Measurements from ENCODE around the gene ZNF750.

Gene ZNF750

DNA sequence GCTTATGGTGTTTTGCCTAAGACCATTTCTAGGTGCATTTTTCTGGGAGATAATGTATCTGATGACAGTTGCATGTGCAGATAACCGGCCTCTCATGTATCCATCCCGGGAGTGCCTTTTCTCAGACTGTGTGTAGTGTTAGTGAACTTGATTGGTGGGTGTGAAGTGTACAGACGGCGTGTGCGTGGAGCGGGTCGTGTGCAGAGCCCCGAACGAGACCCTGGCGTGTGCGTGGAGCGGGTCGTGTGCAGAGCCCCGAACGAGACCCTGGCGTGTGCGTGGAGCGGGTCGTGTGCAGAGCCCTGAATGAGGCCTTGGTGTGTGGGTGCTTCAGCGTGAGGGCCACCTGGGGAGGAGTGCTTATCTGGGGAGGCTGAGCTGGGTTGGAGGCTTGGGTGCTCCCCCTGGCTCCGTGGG lies 28.9 kb upstream of the ZNF750 start:
- DNase-seq (ENCODE audit: low spot score): no peak
- in situ Hi-C loops (cut with MboI; ENCODE audit: low pct_unique_long_range_greater_than_20kb, low sequenced_read_pairs, unreplicated experiment): no loop called here
- TF ChIP-seq, protein P1, sequence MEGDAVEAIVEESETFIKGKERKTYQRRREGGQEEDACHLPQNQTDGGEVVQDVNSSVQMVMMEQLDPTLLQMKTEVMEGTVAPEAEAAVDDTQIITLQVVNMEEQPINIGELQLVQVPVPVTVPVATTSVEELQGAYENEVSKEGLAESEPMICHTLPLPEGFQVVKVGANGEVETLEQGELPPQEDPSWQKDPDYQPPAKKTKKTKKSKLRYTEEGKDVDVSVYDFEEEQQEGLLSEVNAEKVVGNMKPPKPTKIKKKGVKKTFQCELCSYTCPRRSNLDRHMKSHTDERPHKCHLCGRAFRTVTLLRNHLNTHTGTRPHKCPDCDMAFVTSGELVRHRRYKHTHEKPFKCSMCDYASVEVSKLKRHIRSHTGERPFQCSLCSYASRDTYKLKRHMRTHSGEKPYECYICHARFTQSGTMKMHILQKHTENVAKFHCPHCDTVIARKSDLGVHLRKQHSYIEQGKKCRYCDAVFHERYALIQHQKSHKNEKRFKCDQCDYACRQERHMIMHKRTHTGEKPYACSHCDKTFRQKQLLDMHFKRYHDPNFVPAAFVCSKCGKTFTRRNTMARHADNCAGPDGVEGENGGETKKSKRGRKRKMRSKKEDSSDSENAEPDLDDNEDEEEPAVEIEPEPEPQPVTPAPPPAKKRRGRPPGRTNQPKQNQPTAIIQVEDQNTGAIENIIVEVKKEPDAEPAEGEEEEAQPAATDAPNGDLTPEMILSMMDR (IDR thresholded peaks at IDR 0.05; ENCODE audit: extremely low read depth, insufficient read depth, missing control alignments): no peak

DNA sequence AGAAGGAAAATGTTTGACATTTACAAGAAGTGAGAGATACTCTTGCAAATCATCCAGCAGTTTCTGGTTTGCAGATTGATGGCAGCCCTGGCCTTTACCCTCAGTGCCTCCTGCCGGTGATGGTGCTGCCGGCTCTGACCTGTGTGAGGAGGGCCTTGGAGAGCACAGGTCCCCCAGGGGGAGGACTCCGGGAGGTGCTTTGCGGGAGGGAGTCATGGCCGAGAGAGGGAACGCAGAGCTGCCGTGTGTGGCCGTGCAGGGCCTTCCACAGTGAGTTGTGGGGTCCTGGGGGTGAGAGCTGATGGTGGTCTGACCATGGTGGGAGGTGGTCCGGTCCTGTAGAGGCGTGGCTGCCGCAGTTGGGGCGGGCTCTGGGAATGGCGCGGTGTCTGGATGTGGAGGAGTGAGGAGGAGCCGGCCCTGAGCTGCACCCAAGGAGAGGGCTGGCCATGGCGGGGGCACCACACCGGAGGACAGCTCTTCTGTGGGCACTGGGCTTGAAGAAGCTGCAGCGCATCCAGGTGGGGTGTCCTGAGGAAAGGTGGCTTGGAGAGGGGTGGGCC lies 28.0 kb upstream of the ZNF750 start:
- TF ChIP-seq, protein P1 (IDR thresholded peaks at IDR 0.05; ENCODE audit: extremely low read depth, insufficient read depth, missing control alignments): no peak
- no peak for DNase-seq (ENCODE audit: low spot score)
- in situ Hi-C loops (cut with MboI; ENCODE audit: low pct_unique_long_range_greater_than_20kb, low sequenced_read_pairs, unreplicated experiment): no loop called here

DNA sequence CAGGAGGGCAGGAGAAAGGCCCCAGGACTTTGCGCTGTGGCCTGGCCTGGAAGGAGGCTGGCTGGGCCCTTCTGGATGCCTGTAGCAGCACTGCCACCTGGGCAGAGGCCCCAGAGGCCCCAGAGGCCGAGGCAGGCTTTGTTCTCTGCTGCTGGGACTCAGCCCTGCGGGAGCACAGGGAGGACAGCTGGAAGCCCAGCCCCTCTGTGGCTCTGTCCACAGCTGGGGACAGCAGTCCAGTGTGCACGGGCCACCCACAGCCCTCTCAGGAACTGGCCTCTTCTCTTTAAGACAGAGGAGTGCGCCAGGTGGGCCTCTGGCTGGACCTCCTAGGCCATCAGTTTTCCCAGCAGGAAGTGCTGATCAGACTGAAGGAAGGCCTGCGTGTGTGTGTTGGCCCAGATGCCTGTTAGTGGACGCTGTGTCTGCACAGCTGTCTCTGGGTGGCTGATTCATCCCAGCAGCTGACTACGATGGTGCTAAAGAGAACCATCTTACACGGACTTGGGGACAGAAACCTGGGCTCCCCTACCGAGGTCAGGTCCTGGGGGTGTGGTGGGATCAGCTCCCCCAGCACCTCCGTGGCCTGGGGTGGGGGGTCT lies 26.9 kb upstream of the ZNF750 start:
- TF ChIP-seq, protein P1 (IDR thresholded peaks at IDR 0.05; ENCODE audit: extremely low read depth, insufficient read depth, missing control alignments): no peak
- no peak for DNase-seq (ENCODE audit: low spot score)
- in situ Hi-C loops (cut with MboI; ENCODE audit: low pct_unique_long_range_greater_than_20kb, low sequenced_read_pairs, unreplicated experiment): no loop called here

DNA sequence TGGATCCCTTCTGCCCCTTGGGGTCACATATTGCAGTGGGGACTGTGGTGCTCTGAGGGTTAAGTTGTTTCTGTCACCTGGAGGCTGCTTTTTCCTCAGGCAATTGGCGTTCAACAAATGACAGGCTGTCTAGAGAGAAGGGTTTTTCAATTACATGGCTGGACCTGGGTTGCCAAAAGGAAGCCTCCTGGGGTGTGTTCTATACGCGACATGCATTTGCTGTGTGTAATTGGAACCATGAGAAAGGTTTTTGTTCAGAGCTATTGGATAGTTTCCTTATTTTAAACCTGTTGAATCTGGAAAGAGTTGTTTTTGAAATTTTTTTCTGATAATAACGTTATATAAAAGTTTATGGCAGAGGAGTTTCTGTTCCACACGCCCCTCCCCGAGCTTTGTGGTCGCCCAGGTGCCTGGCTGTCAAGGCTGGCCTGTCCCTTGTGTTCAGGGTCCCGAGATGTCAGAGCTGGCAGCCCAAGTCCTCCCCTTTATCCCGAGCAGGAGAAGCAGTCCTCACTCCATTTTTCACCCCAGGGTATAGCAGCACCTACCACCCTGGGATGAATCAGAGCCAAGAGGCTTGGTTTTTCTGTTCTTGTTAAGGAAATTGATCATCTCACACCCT lies 26.1 kb upstream of the ZNF750 start:
- TF ChIP-seq, protein P1 (IDR thresholded peaks at IDR 0.05; ENCODE audit: extremely low read depth, insufficient read depth, missing control alignments): no peak
- in situ Hi-C loops (cut with MboI; ENCODE audit: low pct_unique_long_range_greater_than_20kb, low sequenced_read_pairs, unreplicated experiment): no loop called here
- no peak for DNase-seq (ENCODE audit: low spot score)

DNA sequence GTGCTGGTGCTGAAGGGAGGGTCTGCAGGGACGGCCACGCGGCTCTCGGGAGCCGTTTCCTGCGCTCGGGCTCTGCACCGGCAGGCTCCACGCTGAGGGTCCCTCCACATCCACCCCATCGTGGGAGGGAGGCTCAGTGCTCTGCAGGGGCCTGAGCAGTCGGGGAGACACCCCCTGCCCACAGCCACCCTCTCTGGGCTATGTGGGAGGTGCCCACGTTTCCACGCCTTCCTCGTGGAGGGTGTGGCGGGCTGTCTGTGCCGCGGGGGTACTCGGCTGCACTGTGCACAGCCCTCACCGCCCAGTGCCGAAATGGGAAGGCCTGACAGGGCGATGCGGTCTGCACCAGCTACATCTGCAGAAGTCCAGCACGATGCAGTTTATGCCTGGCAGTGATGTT lies 25.5 kb upstream of the ZNF750 start:
- in situ Hi-C loops (cut with MboI; ENCODE audit: low pct_unique_long_range_greater_than_20kb, low sequenced_read_pairs, unreplicated experiment): no loop called here
- no peak for DNase-seq (ENCODE audit: low spot score)
- TF ChIP-seq, protein P1 (IDR thresholded peaks at IDR 0.05; ENCODE audit: extremely low read depth, insufficient read depth, missing control alignments): no peak

DNA sequence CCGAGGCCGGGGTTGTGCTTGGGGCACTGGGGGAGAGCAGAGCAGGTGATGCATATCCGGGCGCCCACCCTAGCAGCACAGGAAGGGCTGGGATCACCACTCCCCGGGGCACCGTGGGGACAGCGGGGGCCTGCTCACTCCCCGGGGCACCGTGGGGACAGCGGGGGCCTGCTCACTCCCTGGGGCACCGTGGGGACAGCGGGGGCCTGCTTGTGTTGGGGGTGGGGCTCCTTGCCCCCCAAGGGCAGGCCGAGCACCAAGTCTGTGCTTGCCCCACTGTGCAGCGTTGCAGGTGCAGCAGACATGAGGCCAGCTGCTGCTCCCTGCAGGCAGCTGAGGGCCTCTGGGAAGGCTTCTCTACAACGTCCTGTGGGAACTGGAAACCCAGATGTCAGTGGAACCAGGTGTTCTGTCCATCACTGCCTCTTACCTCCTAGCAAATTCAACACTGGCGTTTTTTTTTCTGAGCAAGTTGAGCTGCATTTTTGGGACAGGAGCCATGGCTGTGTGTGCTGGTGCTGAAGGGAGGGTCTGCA lies 25.0 kb upstream of the ZNF750 start:
- TF ChIP-seq, protein P1 (IDR thresholded peaks at IDR 0.05; ENCODE audit: extremely low read depth, insufficient read depth, missing control alignments): peak; percentile 44
- DNase-seq (ENCODE audit: low spot score): no peak
- in situ Hi-C loops (cut with MboI; ENCODE audit: low pct_unique_long_range_greater_than_20kb, low sequenced_read_pairs, unreplicated experiment): no loop called here
